ENCODE measurements around the gene SAMD11.

DNA sequence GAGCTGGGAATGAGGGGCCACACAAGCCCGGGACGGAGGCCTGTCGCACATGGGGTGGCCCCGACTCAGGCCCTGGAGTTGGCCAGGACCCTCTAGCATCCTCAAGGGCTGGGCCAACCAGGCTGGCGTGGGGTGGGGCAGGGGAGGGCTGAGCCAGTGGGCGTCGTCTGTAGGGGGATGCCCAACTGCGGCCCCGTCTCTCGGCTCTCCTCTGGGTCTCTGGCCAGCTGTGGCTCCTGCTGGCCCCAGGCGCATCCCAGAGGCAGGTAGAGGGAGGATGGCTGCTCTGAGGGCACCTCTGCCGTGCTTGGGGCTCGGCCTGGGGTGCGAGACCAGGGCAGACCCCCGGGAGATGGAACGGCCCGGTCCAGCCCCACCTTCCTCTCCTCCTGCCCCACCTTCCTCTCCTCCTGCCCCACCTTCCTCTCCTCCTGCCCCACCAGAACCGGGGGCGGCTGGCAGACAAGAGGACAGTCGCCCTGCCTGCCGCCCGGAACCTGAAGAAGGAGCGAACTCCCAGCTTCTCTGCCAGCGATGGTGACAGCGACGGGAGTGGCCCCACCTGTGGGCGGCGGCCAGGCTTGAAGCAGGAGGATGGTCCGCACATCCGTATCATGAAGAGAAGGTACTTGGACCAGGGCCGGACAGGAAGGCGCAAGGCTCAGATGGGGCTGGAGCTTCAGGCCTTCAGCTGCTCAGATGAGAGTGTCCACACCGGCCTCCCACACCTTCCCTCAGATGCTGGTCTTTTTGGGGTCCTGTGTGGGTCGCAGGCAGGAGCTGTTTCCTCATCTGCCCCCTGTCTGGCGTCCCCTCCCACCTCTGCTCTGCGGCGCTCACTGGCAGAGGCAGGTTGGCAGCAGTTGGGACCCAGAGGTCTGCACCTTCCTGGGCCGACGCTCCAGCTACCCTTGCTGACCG, 6.2 kb downstream of the SAMD11 start:
- no peak for TF ChIP-seq POLR2A (IDR thresholded peaks at IDR 0.05; ENCODE audit: low read depth)
- TF ChIP-seq CTCF (IDR thresholded peaks at IDR 0.05) = no peak
